Middle frontal gyrus (tissue), 1 donor: ENCODE data around the gene ZNF276.
"Not testable (repeated sequence)": the region's sequence is repeated elsewhere in the genome, so short reads cannot be mapped to it uniquely, and the experiment has no call there.

ENCODE experiments used
- DNase-seq: peaks from one replicate; pipeline ENCODE4 v3.0.0-alpha.2; 2015; ENCODE audit warnings: low spot score; ENCODE audit errors: extremely low spot score

ZNF276 gene

DNA sequence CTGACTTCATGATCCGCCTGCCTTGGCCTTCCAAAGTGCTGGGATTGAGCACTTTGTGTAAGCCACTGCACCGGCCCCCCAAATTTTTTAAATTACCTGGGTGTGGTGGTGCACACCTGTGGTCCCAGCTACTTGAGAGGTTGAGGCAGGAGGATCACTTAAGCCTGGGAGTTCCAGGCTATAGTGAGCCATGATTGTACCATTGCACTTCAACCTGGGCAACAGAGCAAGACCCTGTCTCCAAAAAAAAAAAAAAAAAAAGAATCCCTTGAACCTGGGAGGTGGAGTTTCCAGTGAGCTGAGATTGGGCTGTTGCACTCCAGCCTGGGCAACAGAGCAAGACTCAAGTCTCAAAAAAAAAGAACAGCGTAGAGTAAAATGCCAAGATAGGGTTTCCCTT is 15.2 kb downstream of the ZNF276 start:
- DNase-seq, result no peak

GRCh38 chr16:89737341-89738071 is 16.2 kb downstream of the ZNF276 start:
- DNase-seq, result no peak

DNA sequence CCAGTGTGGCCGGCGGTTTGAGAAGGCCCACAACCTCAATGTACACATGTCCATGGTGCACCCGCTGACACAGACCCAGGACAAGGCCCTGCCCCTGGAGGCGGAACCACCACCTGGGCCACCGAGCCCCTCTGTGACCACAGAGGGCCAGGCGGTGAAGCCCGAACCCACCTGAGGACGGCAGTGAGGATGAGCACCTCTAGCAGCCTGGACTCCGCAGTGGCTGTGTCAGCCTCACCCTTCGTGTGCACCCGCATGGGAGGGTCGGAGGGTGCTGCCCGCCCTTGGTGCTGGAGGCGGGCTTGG is 16.7 kb downstream of the ZNF276 start:
- DNase-seq, result no peak

DNA sequence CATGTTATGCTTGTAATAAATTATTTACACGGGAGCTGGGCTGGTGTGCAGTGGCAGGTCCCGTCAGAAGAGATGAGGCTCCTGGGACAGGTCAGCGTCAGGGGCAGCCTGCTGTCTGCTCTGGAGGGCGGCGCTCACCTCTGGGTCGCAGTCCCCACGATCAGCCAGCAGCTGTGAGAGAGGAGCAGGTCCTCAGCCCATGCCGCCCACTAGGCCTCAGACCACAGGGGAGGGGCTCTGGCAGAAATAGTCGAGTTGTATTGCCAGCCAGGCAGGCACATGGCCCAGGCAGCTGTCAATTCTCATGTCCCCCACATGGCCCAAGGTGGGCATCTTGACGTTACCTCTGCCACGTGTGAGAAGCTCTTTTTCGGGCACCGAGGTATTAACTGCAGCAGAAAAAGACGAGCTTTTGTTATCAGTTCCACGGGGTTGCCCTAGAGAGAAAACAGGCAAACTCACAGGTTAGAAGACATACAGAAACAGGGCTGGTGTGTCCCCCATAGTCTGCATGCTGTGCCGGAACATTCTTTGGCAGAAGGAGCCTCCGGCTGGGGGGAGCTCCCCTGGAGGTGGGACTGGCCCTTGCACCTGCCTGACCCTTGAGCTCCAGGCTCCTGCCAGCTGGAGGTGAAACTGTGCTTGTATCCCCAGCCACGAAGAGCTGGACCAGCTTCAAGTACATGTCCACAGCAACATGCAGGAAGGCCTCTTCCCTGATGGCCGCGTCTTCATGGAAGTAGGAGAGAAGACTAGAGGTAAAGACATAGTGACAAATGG is 17.4 kb downstream of the ZNF276 start:
- DNase-seq, result no peak

DNA sequence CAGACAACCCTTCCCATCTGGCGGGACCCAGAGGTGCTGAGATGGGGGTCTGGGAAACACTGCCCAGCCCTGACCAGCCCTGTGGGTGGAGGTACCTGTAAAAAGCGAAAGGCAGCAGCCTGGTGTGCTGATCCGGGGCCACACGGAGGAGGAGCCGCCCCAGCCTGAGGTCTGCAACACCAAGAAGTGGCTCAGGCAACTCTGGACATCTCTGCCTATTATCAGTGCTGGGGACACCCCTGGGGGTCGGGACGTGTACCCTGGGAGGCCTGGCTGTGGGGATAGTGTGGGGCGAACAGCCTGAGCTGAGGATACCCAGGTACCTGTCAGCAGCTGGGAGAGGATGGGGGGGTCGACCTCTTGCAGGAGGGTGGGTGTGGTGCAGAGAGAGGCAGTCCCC is 18.0 kb downstream of the ZNF276 start:
- no peak for DNase-seq

- no peak for DNase-seq
Observed at GRCh38 chr16:89741342-89742014, 20.1 kb downstream of the ZNF276 start.

- DNase-seq, result no peak
Observed at GRCh38 chr16:89742948-89743347, 21.6 kb downstream of the ZNF276 start.

GRCh38 chr16:89744813-89745212 is 23.5 kb downstream of the ZNF276 start:
- DNase-seq, result no peak

DNA sequence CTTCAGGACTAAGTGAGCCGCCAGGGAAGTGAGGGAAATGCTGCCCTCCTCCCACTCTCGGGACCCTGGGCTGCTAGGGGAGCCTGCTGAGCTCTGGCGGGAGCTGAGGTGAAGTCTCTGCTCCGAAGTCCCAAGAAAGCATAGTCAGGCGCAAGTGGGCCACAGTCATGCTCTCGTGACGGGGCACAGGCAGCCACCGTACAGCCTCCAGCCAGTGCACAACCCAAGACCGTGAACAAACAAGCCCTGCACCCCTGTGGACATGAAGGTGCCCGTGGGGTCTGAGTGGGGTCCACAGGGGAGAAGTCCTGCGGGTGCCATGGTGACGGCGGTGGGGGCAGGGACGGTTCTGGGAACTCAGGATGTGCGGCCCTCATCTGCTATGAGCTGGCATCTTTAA is 24.7 kb downstream of the ZNF276 start:
- no peak for DNase-seq

GRCh38 chr16:89748076-89748475 is 26.7 kb downstream of the ZNF276 start:
- DNase-seq, result no peak

DNA sequence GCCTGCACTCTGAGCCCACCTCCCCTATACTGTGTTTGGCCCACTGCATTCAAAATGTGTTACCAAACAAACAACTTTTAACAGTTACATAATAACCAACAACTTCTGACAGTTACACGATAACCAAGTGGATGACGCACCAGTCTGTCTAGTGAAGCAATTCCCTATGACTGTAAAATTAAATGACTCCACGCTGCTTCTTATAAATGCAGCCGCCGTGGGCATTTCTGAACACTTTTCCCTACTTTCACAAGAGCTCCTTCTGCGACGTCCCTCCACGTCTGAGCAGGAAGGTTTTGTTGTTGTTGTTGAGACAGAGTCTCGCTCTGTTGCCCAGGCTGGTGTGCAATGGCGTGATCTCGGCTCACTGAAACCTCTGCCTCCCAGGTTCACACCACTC is 27.6 kb downstream of the ZNF276 start:
- DNase-seq, result no peak

- DNase-seq, result no peak
Observed at GRCh38 chr16:89749637-89750036, 28.3 kb downstream of the ZNF276 start.

- no peak for DNase-seq
Observed at GRCh38 chr16:89759746-89760340, 38.5 kb downstream of the ZNF276 start.

DNA sequence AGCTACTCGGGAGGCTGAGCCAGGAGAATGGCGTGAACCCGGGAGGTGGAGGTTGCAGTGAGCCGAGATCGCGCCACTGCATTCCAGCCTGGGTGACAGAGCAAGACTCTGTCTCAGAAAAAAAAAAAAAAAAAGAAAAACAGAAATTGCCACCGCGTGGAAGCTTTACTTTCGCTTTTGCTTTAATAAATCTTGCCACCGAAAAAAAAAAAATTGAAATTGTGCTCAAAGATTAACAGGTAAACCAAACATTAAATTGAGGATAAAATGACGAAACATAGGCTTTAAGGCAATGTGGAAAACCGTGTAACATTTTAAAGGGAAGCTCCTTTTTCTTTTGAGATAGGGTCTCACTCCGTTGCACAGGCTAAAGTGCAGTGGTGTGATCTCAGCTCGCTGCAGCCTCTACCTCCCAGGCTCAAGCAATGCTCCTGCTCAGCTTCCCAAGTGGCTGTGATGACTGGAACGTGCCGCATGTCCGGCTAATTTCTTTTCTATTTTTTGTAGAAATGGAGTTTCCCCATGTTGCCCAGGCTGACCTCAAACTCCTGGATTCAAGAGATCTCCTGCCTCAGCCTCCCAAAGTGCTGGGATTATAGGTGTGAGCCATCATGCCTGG is 40.1 kb downstream of the ZNF276 start:
- no peak for DNase-seq

GRCh38 chr16:89764711-89765201 is 43.4 kb downstream of the ZNF276 start:
- no peak for DNase-seq

GRCh38 chr16:89765292-89765830 is 44.0 kb downstream of the ZNF276 start:
- no peak for DNase-seq

DNA sequence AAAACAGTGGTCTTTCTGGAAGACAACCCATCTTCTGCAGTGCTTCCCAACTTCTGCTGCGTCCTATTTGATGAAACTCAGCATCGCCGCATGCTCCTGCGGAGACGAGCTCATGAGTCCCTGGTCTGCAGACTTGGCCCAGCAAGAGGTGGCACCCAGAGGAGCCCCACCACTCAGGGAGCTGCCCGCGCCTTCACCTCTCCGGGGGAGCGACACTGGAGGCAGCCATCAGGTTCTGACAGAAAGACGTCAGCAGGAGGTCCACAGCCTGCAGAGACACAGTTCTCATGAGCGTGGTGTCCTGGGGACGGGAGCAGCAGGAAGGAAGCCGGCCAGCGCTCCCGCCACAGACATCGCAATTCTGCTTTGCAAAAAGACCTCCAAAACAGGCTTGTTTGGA is 49.0 kb downstream of the ZNF276 start:
- DNase-seq, result no peak

- no peak for DNase-seq
Observed at GRCh38 chr16:89775223-89775622, 53.9 kb downstream of the ZNF276 start.

- not testable (repeated sequence) for DNase-seq
Observed at GRCh38 chr16:89778211-89778610, 56.9 kb downstream of the ZNF276 start.

DNA sequence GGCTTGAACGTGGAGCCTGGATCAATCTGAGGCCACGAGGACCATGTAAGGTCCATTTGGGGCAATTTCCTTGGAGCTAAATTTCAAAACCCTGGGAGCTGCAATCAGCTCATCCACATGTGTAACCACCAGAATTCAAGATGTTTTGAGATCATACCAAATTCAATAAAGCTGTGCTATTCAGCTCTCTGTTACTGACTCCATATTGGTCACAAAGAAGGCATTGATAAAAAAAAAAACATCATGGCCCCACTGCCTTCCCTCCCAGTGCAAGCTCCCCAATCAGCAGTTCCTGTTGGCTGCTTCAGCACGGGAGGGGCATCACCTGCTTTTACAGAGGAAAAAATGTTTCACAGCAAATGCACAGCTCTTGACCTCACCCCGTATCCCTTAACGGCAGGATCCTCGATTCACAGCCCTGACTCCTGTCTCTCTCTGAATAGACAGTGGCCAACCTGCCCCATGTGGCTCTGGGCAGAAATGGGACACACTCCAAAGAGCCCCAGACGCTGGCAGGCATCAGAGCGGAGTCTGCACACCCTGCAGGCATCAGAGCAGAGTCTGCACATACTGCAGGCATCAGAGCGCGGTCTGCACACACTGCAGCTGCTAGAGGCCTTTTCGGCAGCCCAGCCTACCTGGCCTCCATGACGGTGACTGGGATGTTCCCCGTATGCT is 58.0 kb downstream of the ZNF276 start:
- no peak for DNase-seq

- no peak for DNase-seq
Observed at GRCh38 chr16:89779909-89780305, 58.6 kb downstream of the ZNF276 start.
